HUES64 (cell line): ENCODE data around the gene PGM2L1.

Source experiments
- H3K27ac ChIP-seq: 2 replicates; pipeline ENCODE4 v1.7.0; 2013; ENCODE audit warnings: low read depth, low read length, inconsistent platforms
- H3K27me3 ChIP-seq: 2 replicates; pipeline ENCODE4 v1.6.1; 2013; ENCODE audit warnings: mild to moderate bottlenecking, low read length; ENCODE audit not compliant: insufficient read depth
- H3K36me3 ChIP-seq: 2 replicates; pipeline ENCODE4 v1.6.1; 2013; ENCODE audit warnings: mild to moderate bottlenecking, low read length; ENCODE audit not compliant: insufficient read depth
- H3K4me1 ChIP-seq: 2 replicates; pipeline ENCODE4 v1.6.1; 2013; ENCODE audit warnings: mild to moderate bottlenecking, low read length, moderate library complexity; ENCODE audit not compliant: insufficient read depth
- H3K4me3 ChIP-seq: 2 replicates; pipeline ENCODE4 v1.5.1; 2013; ENCODE audit warnings: mild to moderate bottlenecking, low read length, moderate library complexity
- H3K9ac ChIP-seq: 2 replicates; pipeline ENCODE4 v1.6.1; 2013; ENCODE audit warnings: mild to moderate bottlenecking, low read depth, low read length
- H3K9me3 ChIP-seq: 2 replicates; pipeline ENCODE4 v1.6.1; 2013; ENCODE audit warnings: low read depth, low read length; ENCODE audit not compliant: insufficient read depth
- WGBS: fragments of 150-250, 120-280 bp; methylation state at CpG from one replicate; pipeline ENCODE4 v1.1.7; 2013; ENCODE audit warnings: missing lambda C conversion rate; 5-methylcytosine and 5-hydroxymethylcytosine counted together

PGM2L1 gene

DNA sequence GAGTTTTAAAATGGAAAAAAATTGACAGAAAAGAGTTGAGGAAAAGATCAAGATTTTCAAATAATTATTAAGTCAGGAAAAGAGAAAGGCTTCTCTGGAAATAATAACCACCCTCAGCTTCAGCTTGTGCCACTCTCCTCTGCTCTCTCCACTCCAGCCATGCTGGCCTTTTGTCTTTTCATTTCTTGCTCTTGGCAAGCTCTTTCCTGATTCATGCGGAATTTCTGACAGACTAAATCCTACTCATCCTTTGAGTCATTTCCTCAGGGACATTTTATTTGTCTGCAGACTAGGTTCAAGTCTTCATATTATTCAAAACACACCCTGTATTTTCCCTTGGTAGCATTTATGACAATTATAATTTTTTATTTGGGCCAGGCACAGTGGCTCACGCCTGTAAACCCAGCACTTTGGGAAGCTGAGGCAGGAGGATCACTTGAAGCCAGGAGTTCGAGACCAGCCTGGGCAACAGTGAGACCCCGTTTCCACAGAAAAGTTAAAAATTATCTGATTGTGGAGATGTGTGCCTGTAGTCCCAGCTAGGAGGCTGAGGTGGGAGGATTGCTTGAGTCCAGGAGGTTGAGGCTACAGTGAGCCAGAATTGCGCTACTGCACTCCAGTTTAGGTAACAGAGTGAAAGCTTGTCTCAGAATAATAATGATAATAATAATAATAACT is 79.0 kb downstream of the PGM2L1 start:
- Histone ChIP-seq H3K4me3 (no peak overlapping the region), H3K27ac (no peak overlapping the region), H3K9ac (no peak overlapping the region), H3K9me3 (peaks cover 8% of the 10 kb centered on the region; the same call in 1 of the 2 replicates), H3K4me1 (no peaks in the 10 kb centered on the region), H3K36me3 (no peaks in the 10 kb centered on the region), H3K27me3 (no peaks in the 10 kb centered on the region)
- WGBS: 88% methylated on average over 5 of the region's 5 CpGs

DNA sequence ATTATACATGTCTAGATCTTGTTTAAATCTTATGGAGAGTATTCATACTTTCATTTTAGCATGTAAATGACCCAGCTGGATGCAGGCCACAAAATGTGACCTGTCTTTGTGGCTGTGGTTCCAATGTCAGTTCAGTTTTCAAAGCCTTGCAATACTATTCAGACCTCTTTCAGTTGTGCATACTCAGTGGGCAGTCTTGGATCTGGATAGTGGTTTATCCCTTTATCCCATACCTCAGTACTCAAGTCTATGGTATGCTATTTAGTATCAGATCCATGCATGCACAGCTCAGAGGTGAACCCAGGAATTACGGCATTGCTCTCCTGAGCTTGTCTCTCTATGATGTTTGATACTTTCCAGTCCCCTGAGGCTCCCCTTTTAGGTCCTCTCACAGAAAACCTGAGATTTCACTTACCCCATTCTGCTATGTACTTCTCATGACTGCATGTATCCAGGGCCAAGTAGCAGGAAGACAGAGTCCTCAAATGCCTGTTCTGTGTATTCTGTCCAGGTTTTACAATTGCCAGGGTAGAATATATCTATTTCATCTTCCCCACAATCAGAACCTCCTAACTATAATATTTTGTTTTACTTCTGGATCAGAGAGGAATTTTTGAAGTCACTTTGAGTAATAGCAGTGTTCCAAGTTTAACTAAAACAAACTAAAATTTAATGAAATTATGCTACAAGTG is 79.8 kb downstream of the PGM2L1 start:
- Histone ChIP-seq H3K27ac (no peak overlapping the region), H3K4me3 (no peak overlapping the region), H3K9ac (no peak overlapping the region), H3K9me3 (peaks cover 8% of the 10 kb centered on the region; the same call in 1 of the 2 replicates), H3K27me3 (peaks cover 2% of the 10 kb centered on the region; the same call in 1 of the 2 replicates), H3K4me1 (no peaks in the 10 kb centered on the region), H3K36me3 (no peaks in the 10 kb centered on the region)
- WGBS: 96% methylated on average over 1 of the region's 1 CpG

DNA sequence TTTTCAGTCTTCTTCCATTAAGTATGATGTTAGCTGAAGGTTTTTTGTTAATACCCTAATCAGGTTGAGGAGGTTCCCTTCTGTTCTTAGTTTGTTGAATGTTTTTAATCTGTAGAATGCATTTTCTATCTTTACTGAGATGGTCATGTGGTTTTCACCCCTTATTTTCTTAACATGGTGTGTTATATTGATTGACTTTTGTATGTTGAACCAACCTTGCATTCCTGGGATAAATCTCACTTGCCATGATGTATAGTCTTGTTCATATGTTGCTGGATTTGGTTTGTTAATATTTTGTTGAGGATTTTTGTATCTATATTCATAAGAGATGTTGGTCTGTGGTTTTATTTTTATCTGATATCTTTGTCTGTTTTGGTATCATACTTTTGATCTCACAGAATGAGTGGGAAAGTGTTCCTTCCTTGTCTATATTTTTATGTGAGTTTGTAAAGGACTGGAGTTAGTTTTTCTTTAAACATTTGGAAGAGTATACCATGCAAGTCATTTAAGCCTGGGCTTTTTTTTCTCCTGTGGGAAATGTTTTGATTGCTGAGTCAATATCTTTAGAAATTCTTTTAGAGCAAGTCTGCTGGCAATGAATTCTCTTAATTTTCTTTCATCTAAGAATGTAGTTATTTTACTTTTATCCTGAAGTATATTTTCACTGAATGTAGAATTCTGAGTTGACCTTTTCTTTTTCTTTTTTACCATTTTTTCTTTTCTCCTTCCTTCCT is 81.3 kb downstream of the PGM2L1 start:
- Histone ChIP-seq H3K9me3 (peaks cover 8% of the 10 kb centered on the region; the same call in 1 of the 2 replicates), H3K4me3 (no peak overlapping the region), H3K36me3 (no peaks in the 10 kb centered on the region), H3K27me3 (peaks cover 17% of the 10 kb centered on the region), H3K27ac (no peak overlapping the region), H3K4me1 (no peaks in the 10 kb centered on the region; the same call in 1 of the 2 replicates), H3K9ac (no peak overlapping the region)

DNA sequence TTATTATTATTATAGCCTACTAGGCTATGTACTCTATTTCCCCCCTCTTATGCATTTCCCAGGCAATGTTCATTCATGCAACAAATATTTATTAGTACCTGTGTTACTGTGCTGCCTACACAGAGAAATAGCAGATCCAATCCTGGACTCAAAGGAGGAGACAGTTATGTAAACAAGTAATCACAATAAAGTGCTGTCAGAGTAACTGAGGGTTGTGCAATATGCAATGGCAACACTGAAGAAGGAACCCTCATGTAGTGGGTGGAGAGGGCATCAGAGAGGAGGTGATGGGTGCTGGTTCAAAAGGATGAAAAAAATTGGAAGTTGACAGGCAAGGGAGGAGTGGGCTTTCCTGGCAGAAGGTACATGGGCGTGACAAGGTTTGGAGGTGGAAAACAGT is 85.9 kb downstream of the PGM2L1 start:
- whole genome bisulfite sequencing: 93% methylated on average over 1 of the region's 1 CpG
- no peaks in the 10 kb centered on the region for H3K36me3 ChIP-seq
- no peak overlapping the region for H3K9ac ChIP-seq
- no peak overlapping the region for H3K27ac ChIP-seq
- H3K27me3 ChIP-seq: peaks cover 45% of the 10 kb centered on the region
- H3K9me3 ChIP-seq: peaks cover 8% of the 10 kb centered on the region; the same call in 1 of the 2 replicates
- no peaks in the 10 kb centered on the region; the same call in 1 of the 2 replicates for H3K4me1 ChIP-seq
- H3K4me3 ChIP-seq: no peak overlapping the region

DNA sequence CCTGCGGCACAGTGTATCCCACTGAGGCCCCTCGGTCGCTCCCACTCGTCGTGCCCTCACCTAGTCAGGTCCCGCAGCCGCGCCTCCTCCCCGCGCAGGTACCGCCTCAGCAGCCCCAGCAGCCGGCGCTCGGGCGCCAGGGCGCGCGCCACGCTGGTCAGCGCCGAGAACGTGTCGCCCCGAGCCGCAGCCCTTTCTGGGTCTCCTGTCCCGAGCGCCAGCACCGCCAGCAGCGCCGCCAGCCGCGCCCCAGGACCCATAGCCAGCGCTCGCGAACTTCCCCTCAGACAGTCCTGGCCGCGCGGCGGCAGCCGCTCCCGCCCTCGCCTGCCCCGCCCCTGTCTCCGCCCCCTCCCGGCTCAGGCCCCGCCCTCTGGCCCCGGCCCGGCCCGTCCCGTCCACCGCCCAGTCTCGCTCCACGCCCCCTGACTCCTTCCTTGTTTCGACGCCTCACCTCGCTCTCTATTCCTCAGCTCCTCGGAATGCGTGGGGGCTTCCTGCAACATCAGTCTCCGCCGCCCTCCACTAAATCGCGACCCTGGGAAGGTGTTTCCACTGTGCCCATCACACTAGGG is 86.8 kb downstream of the PGM2L1 start, which contains the start of gene P4HA3:
Gene P4HA3, minus strand, starts transcription at position 289 of the 575 bp plus-strand sequence. Its CDS starts 29 bp downstream, at position 260.
- H3K36me3 ChIP-seq: no peaks in the 10 kb centered on the region
- peaks cover 2% of the 10 kb centered on the region; the same call in 1 of the 2 replicates for H3K9me3 ChIP-seq
- H3K4me3 ChIP-seq: peak within 1 kb of the TSS; percentile 54
- no peaks in the 10 kb centered on the region; the same call in 1 of the 2 replicates for H3K4me1 ChIP-seq
- H3K27me3 ChIP-seq: peaks cover 49% of the 10 kb centered on the region
- H3K27ac ChIP-seq: no peak within 1 kb of the TSS
- no peak within 1 kb of the TSS for H3K9ac ChIP-seq
- WGBS: 7% methylated on average over 62 of the region's 62 CpGs

DNA sequence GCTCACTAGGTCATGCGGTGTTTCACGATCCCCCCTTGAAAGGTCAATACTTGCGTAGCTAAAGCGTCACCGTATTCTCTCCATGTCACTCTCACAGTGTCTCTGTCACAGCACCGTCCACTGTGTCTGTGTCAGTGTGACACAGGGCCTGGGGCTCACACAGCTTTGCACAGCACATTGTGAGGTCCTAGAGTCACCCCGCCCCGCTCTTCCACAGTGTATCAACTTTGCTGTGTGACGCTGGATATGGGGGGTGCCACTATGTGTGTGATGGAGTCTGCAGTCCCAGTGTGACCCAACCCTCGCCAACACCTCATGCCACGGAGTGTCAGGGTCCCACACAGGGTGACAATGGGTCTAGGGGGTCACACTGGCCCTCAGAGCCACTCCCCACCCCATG is 87.4 kb downstream of the PGM2L1 start:
- H3K4me3 ChIP-seq: peak overlapping the region; percentile 54
- H3K27ac ChIP-seq: no peak overlapping the region
- H3K9me3 ChIP-seq: no peaks in the 10 kb centered on the region
- H3K27me3 ChIP-seq: peaks cover 51% of the 10 kb centered on the region
- no peaks in the 10 kb centered on the region for H3K36me3 ChIP-seq
- no peak overlapping the region for H3K9ac ChIP-seq
- no peaks in the 10 kb centered on the region; the same call in 1 of the 2 replicates for H3K4me1 ChIP-seq
- 81% methylated on average over 11 of the region's 11 CpGs for WGBS

DNA sequence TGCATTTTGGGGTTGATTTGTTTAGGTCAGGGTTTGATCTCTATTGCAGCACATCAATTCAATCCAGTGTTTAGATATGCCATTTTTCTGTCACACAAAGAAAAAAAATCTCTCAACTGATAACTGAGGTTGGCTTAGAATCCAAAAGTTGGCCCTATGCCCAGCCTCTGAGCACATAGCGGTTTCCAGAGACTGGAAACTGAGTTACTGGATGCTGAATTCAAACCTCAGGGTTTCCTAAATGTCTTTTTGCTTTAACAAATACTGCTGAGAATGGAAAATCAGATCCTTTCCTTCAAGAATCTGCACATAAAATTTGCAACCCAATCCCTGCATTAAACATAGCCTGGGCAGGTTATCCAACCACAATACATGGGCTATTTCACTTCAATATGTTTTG is 90.8 kb downstream of the PGM2L1 start:
- Histone ChIP-seq H3K27me3 (peaks cover 39% of the 10 kb centered on the region), H3K9me3 (no peaks in the 10 kb centered on the region), H3K27ac (no peak overlapping the region), H3K4me3 (no peak overlapping the region), H3K36me3 (no peaks in the 10 kb centered on the region), H3K4me1 (no peaks in the 10 kb centered on the region; the same call in 1 of the 2 replicates), H3K9ac (no peak overlapping the region)
- WGBS: 86% methylated on average over 1 of the region's 1 CpG

DNA sequence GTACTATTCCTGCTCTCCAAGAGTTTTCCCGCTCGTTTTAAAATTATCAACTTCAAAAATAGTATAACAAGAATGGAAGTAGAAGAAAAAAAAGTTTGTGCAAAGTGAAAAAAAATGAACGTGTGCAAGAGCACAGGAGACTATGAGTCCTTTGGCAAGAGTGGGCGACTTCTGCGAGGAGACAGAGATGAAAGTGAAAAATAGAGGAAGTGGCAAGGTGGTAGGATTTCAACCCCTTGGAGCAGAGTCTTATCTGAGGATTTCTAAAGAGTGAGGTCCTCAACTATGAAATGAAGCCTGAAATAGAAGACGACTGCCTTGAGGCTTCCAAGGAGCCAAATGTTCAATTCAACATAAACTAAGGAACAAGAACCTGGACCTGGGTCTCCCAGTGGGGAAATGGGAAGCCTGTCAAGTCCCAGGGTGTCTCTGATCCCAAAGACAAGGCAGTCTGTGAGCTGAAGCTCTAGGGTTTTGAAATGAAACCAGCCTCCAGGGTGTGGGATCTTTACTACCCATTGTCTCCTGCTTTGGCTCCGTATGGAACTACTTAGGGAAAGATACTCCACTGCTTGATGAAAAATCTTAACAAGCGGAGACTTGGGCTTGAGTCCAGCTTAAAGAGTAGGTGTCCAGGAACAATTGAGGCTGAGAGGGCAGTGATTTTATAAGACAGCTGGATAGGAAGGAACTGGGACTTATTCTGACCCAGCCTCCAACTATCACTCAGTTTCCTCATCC is 91.6 kb downstream of the PGM2L1 start:
- WGBS: 86% methylated on average over 6 of the region's 8 CpGs
- Histone ChIP-seq H3K27ac (no peak overlapping the region), H3K4me1 (no peaks in the 10 kb centered on the region; the same call in 1 of the 2 replicates), H3K36me3 (no peaks in the 10 kb centered on the region), H3K9ac (no peak overlapping the region), H3K4me3 (no peak overlapping the region), H3K27me3 (peaks cover 31% of the 10 kb centered on the region), H3K9me3 (no peaks in the 10 kb centered on the region)

DNA sequence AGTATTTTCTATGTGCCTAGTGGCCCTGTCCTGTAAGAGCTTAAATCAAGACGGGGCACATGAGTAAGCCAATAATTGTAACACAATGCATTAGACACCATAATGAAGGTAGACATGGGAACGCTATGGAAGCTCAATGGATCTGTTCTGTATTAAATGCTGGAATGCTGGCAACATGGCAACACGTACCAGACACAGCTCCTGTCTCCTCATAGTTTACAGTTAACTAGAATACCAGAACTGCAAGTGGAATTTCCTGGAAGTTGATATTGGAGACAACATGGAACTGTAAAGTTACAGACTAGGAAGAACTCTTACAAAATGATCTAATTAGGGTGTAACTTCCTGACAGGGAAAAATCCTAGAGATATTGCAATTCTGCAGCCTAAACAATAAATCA is 99.2 kb downstream of the PGM2L1 start:
- no peak overlapping the region for H3K9ac ChIP-seq
- H3K27ac ChIP-seq: no peak overlapping the region
- WGBS: 95% methylated on average over 2 of the region's 3 CpGs
- H3K4me1 ChIP-seq: no peaks in the 10 kb centered on the region
- no peaks in the 10 kb centered on the region for H3K27me3 ChIP-seq
- H3K36me3 ChIP-seq: no peaks in the 10 kb centered on the region
- H3K9me3 ChIP-seq: 0 out of 2 replicates have a peak, but pooled peaks cover 3% of the 10 kb centered on the region
- H3K4me3 ChIP-seq: no peak overlapping the region

DNA sequence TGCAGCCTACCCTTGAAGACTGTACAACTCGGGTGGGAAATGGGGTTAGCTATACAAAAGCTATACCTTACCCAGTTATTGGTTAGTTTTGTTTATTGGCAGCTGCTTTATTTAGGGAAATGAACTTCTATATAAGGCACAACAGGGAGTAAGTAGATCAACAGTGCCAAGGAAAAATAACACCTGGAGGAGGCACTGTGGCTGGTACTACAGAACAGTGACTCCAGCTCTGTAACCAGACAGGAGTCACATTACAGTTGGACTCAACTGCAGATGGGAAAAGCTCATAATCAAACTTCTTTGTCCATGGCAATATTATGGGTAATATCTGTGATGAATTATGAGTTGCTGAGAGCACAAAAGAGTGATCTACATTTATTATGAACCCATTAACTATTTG is 100.7 kb downstream of the PGM2L1 start:
- Histone ChIP-seq H3K4me3 (no peak overlapping the region), H3K4me1 (no peaks in the 10 kb centered on the region), H3K9me3 (0 out of 2 replicates have a peak, but pooled peaks cover 3% of the 10 kb centered on the region), H3K27me3 (no peaks in the 10 kb centered on the region), H3K27ac (no peak overlapping the region), H3K36me3 (no peaks in the 10 kb centered on the region), H3K9ac (no peak overlapping the region)
- WGBS: 100% methylated on average over 1 of the region's 1 CpG
